HEK293 (cell line): ENCODE data around the gene IFNGR1.
A peak's percentile ranks its signal among the peaks of the same experiment; 100 is the strongest.

Experiments used
- CTCF ChIA-PET: fragments of 350-600 bp; formaldehyde crosslinking; extraction: SDS; loops from one replicate; lab custom pipeline; 2021; ENCODE audit warnings: antibody characterized with exemption; lab: Yijun Ruan, JAX
- POLR2A ChIA-PET: fragments of 300-600 bp; formaldehyde crosslinking; extraction: SDS; loops from one replicate; lab custom pipeline; 2020; ENCODE audit warnings: antibody characterized with exemption, inconsistent platforms; lab: Yijun Ruan, JAX
- H3K27ac ChIP-seq: fragments of 200-500 bp; sonication (Bioruptor generic); 2 replicates; pipeline ENCODE4 v1.5.1; 2014; ENCODE audit warnings: low read depth, low read length, control low read depth, inconsistent platforms; ENCODE audit errors: extremely low read depth
- H3K36me3 ChIP-seq, 2 experiments: fragments of 200-500 bp in 1 of 2; sonication (Bioruptor generic) in 1 of 2; 1 replicate in 1 of 2; 2 replicates in 1 of 2; pipeline ENCODE4 v1.5.1; 2014 to 2017; ENCODE audit warnings: inconsistent platforms in 2 of 2, low read length in 2 of 2; ENCODE audit not compliant: control insufficient read depth in 2 of 2, insufficient read depth in 1 of 2
- H3K4me1 ChIP-seq: fragments of 200-500 bp; sonication (Bioruptor generic); 2 replicates; pipeline ENCODE4 v1.5.1; 2014; ENCODE audit warnings: mild to moderate bottlenecking, low read length, inconsistent platforms; ENCODE audit not compliant: control insufficient read depth, insufficient read depth
- H3K4me3 ChIP-seq: 2 replicates; pipeline ENCODE4 v1.5.1; 2011; ENCODE audit warnings: low read depth, mild to moderate bottlenecking, control low read depth, low read length, moderate library complexity
- H3K9me3 ChIP-seq: fragments of 200-500 bp; sonication (Bioruptor generic); 2 replicates; pipeline ENCODE4 v1.5.1; 2014; ENCODE audit warnings: low read depth, low read length, inconsistent platforms; ENCODE audit not compliant: control insufficient read depth, insufficient read depth
- KLF8 ChIP-seq: fragments of 450-650 bp; formaldehyde crosslinking; IDR thresholded peaks from 2 replicates; pipeline ENCODE4 v1.5.1; 2016; ENCODE audit warnings: missing biosample characterization, missing genetic modification characterization
- SALL2 ChIP-seq: fragments of 450-650 bp; formaldehyde crosslinking; IDR thresholded peaks from 2 replicates; pipeline ENCODE4 v1.5.0; 2017; ENCODE audit warnings: missing biosample characterization, mild to moderate bottlenecking, missing genetic modification characterization, borderline replicate concordance
- SP7 ChIP-seq: fragments of 450-650 bp; formaldehyde crosslinking; IDR thresholded peaks from 2 replicates; pipeline ENCODE4 v1.5.1; 2016; ENCODE audit warnings: missing biosample characterization, missing genetic modification characterization
- TRIM28 ChIP-seq: IDR thresholded peaks from 2 replicates; pipeline ENCODE4 v1.6.1; 2011; ENCODE audit warnings: low read length, control low read depth, borderline replicate concordance
- ZBTB20 ChIP-seq: fragments of 450-650 bp; formaldehyde crosslinking; IDR thresholded peaks from 2 replicates; pipeline ENCODE4 v1.5.1; 2016; ENCODE audit warnings: missing biosample characterization, missing genetic modification characterization
- ZBTB21 ChIP-seq: fragments of 450-650 bp; formaldehyde crosslinking; IDR thresholded peaks from 2 replicates; pipeline ENCODE4 v1.5.1; 2017; ENCODE audit warnings: missing biosample characterization, missing genetic modification characterization
- ZNF133 ChIP-seq: fragments of 450-650 bp; formaldehyde crosslinking; IDR thresholded peaks from 2 replicates; pipeline ENCODE4 v1.5.1; 2016; ENCODE audit warnings: missing biosample characterization, missing genetic modification characterization
- ZNF2 ChIP-seq: fragments of 450-650 bp; formaldehyde crosslinking; IDR thresholded peaks from 2 replicates; pipeline ENCODE4 v1.5.1; 2016; ENCODE audit warnings: missing biosample characterization, missing genetic modification characterization
- ZNF530 ChIP-seq: fragments of 450-650 bp; formaldehyde crosslinking; IDR thresholded peaks from 2 replicates; pipeline ENCODE4 v1.5.1; 2016; ENCODE audit warnings: low read depth, missing biosample characterization, missing genetic modification characterization
- ZNF585B ChIP-seq: fragments of 450-650 bp; formaldehyde crosslinking; IDR thresholded peaks from 2 replicates; pipeline ENCODE4 v1.5.1; 2016; ENCODE audit warnings: missing biosample characterization, missing genetic modification characterization
- ZNF768 ChIP-seq: fragments of 450-650 bp; formaldehyde crosslinking; IDR thresholded peaks from 2 replicates; pipeline ENCODE4 v1.5.1; 2018; ENCODE audit warnings: missing biosample characterization, mild to moderate bottlenecking, missing genetic modification characterization
- ZNF777 ChIP-seq: fragments of 450-650 bp; formaldehyde crosslinking; IDR thresholded peaks from 2 replicates; pipeline ENCODE4 v1.5.1; 2017; ENCODE audit warnings: missing biosample characterization, missing genetic modification characterization, borderline replicate concordance
- TF ChIP-seq, protein P1 (sequence below): fragments of 450-650 bp; formaldehyde crosslinking; IDR thresholded peaks from 2 replicates; pipeline ENCODE4 v1.5.1; 2016; ENCODE audit warnings: missing biosample characterization, missing genetic modification characterization

IFNGR1 gene

DNA sequence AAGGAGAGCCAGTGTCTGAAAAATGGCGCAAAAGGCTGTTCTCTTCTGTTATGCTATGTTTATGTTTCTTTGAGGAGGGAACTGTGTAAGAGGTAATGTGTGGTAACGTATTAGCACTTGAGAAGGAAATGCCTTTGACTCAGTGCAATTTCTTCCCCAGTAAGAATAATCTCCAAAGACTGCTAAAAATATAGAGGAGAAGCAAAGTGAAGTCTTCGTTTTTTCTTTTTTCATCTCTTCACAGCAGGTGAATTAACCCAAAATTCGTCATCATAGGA is 47.1 kb upstream of the IFNGR1 start:
- ChIA-PET POLR2A (no interaction called here), CTCF (no interaction called here)
- TF ChIP-seq, protein P1, sequence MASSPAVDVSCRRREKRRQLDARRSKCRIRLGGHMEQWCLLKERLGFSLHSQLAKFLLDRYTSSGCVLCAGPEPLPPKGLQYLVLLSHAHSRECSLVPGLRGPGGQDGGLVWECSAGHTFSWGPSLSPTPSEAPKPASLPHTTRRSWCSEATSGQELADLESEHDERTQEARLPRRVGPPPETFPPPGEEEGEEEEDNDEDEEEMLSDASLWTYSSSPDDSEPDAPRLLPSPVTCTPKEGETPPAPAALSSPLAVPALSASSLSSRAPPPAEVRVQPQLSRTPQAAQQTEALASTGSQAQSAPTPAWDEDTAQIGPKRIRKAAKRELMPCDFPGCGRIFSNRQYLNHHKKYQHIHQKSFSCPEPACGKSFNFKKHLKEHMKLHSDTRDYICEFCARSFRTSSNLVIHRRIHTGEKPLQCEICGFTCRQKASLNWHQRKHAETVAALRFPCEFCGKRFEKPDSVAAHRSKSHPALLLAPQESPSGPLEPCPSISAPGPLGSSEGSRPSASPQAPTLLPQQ = no peak
- no peak for TF ChIP-seq SP7 (tag by site-specific recombination)
- Histone ChIP-seq H3K4me1 (0 out of 2 replicates have a peak, but pooled peaks cover 3% of the 10 kb centered on the region), H3K27ac (no peak overlapping the region), H3K9me3 (no peaks in the 10 kb centered on the region), H3K36me3 (no peaks in the 10 kb centered on the region), H3K4me3 (no peak overlapping the region)

DNA sequence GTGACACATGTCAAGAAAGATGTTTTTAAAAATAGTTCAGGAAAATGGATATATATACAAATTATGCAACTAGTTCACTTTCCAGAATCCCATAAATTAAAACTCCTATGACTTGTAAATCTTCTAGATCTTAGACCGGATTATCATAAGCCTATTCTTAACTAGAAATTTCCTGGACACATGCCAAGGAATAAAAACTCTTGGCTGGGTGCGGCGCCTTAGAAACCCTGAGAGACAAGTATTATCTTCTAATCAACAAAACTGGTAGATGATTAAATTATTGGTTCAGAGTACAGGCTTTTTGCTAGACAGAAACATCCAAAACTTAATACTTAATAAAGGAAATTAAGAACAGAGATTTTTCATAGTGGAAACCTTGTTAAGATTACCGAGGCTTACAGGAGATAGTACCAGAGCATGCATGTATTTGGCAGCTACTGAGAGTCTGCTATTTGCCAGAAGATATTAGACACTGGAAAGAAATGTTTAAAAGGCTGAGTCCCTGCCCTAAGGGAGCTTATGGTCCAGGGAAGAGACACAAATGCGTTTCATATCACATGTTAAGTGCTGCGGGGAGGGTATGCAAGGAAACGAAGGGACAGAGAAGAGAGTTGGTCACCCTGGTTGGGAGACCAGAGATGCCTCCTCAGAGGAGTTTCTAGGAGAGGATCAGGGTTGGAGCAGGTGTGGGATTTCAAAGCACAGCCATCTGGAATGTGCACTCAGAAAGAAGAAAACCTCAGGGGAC is 46.5 kb upstream of the IFNGR1 start:
- POLR2A ChIA-PET = no interaction called here
- no peaks in the 10 kb centered on the region for H3K9me3 ChIP-seq
- H3K36me3 ChIP-seq = no peaks in the 10 kb centered on the region
- CTCF ChIA-PET = interaction anchor here (0.7 kb wide), 1 partner anchor 53 kb away, joined by 3 read pairs; no protein-coding TSS in a partner anchor
- no peak for TF ChIP-seq ZNF585B (tag by site-specific recombination)
- peak; percentile 53; the same call in 1 of the 2 replicates for TF ChIP-seq TRIM28
- 0 out of 2 replicates have a peak, but pooled peaks cover 3% of the 10 kb centered on the region for H3K4me1 ChIP-seq
- no peak overlapping the region for H3K27ac ChIP-seq
- no peak overlapping the region for H3K4me3 ChIP-seq

GRCh38 chr6:137264311-137265075 is 45.3 kb upstream of the IFNGR1 start:
- H3K36me3 ChIP-seq = no peaks in the 10 kb centered on the region
- CTCF ChIA-PET = interaction anchor here (0.6 kb wide), 1 partner anchor 50 kb away, joined by 4 read pairs; no protein-coding TSS in a partner anchor
- TF ChIP-seq ZNF530 (tag by site-specific recombination) = no peak
- no peak for TF ChIP-seq SALL2 (tag by site-specific recombination)
- TF ChIP-seq ZNF777 (tag by site-specific recombination) = no peak
- TF ChIP-seq KLF8 (tag by site-specific recombination) = no peak
- no peak for TF ChIP-seq ZBTB21
- no peak for TF ChIP-seq ZNF2 (tag by site-specific recombination)
- no peak for TF ChIP-seq ZNF768
- TF ChIP-seq ZBTB20 (tag by site-specific recombination) = no peak
- TF ChIP-seq ZNF133 (tag by site-specific recombination) = no peak

DNA sequence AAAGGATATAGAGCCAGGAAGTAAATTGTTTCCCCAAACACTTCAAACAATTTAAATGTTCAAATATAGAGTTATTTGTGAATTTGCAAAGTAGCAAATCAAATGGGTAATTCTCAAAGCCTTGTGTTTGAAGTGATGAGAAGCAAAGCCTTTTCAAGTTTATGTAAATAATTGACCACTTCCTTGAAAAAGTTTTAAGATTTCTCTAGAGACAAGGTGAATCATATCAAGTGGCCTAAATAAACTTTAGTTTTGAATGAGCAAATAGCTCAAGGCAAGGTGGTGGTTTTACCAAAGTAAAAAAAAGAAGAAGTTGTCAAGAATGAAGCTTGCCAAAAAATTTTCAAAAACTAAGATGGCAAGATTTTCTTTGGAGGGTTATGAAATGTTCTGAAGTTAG is 42.6 kb upstream of the IFNGR1 start:
- no peak for TF ChIP-seq ZBTB21
- H3K4me1 ChIP-seq = 0 out of 2 replicates have a peak, but pooled peaks cover 3% of the 10 kb centered on the region
- H3K36me3 ChIP-seq = no peaks in the 10 kb centered on the region
- no peak overlapping the region for H3K27ac ChIP-seq
- ChIA-PET CTCF (interaction anchor here (0.7 to 2.4 kb wide), 3 partner anchors 10 to 52 kb away, joined by 3 to 11 read pairs (median 3); no protein-coding TSS in a partner anchor), POLR2A (no interaction called here)
- H3K4me3 ChIP-seq = no peak overlapping the region
- H3K9me3 ChIP-seq = no peaks in the 10 kb centered on the region

More at GRCh38 chr6:137264311-137265075, 45.3 kb upstream of the IFNGR1 start:
- H3K27ac ChIP-seq = no peak overlapping the region
- 0 out of 2 replicates have a peak, but pooled peaks cover 3% of the 10 kb centered on the region for H3K4me1 ChIP-seq
- H3K4me3 ChIP-seq = no peak overlapping the region
- no peaks in the 10 kb centered on the region for H3K9me3 ChIP-seq
- POLR2A ChIA-PET = no interaction called here
